ENCODE results near the gene GRK5.

Gene GRK5

DNA sequence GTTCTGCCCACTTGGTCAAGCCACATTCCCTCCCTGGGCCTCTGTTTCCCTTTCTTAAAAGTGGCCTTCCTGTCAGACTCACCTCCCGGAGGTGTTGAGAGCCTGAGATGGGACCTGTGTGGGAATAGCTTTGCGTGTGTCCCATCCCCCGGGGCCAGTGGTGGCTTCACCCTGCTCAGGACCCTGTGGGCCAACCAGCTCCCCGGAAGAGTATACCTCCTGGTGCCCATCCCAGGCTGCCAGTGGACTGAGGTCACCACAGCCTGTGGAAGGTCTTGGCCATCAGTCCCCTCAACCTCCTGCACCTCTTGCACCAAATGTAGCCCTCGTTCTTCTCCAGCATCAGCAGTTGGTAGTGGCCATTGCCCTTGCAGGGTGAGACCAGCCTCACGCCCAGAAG, 190.0 kb downstream of the GRK5 start:
- ATAC-seq (ENCODE audit: insufficient read depth, low read depth): no peak
- no peak overlapping the region for H3K27ac ChIP-seq (ENCODE audit: low read length)
- no peaks in the 10 kb centered on the region for H3K9me3 ChIP-seq (ENCODE audit: insufficient read depth, low read length, severe bottlenecking)
- H4K20me1 ChIP-seq (ENCODE audit: insufficient read depth, low read length): peaks cover 7% of the 10 kb centered on the region; the same call in 1 of the 2 replicates
- no peak overlapping the region for H3K4me2 ChIP-seq (ENCODE audit: insufficient read depth, low read length)
- peaks cover 4% of the 10 kb centered on the region; the same call in 1 of the 2 replicates for H3K36me3 ChIP-seq (ENCODE audit: insufficient read depth, low read length)
- H3K27me3 ChIP-seq (ENCODE audit: insufficient read depth, low read length, poor library complexity): no peaks in the 10 kb centered on the region
- DNase-seq: no peak
- no peaks in the 10 kb centered on the region for H3K79me2 ChIP-seq (ENCODE audit: insufficient read depth, low read length)
- no peak overlapping the region for H3K4me3 ChIP-seq (ENCODE audit: low read depth in 1 of 2, low read length in 2 of 2)
- H3K4me1 ChIP-seq (ENCODE audit: insufficient read depth, low read length): no peaks in the 10 kb centered on the region
- H3K9ac ChIP-seq (ENCODE audit: low read depth, low read length): no peak overlapping the region
- TF ChIP-seq, protein P1, sequence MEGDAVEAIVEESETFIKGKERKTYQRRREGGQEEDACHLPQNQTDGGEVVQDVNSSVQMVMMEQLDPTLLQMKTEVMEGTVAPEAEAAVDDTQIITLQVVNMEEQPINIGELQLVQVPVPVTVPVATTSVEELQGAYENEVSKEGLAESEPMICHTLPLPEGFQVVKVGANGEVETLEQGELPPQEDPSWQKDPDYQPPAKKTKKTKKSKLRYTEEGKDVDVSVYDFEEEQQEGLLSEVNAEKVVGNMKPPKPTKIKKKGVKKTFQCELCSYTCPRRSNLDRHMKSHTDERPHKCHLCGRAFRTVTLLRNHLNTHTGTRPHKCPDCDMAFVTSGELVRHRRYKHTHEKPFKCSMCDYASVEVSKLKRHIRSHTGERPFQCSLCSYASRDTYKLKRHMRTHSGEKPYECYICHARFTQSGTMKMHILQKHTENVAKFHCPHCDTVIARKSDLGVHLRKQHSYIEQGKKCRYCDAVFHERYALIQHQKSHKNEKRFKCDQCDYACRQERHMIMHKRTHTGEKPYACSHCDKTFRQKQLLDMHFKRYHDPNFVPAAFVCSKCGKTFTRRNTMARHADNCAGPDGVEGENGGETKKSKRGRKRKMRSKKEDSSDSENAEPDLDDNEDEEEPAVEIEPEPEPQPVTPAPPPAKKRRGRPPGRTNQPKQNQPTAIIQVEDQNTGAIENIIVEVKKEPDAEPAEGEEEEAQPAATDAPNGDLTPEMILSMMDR (IDR thresholded peaks at IDR 0.05; ENCODE audit: borderline replicate concordance, extremely low read depth, low read length, poor library complexity, severe bottlenecking): no peak
- TF ChIP-seq EZH2 (IDR thresholded peaks at IDR 0.05; ENCODE audit: borderline replicate concordance, low read depth, low read length, severe bottlenecking): no peak
- no peak overlapping the region for H2AFZ ChIP-seq (ENCODE audit: low read depth, low read length)

DNA sequence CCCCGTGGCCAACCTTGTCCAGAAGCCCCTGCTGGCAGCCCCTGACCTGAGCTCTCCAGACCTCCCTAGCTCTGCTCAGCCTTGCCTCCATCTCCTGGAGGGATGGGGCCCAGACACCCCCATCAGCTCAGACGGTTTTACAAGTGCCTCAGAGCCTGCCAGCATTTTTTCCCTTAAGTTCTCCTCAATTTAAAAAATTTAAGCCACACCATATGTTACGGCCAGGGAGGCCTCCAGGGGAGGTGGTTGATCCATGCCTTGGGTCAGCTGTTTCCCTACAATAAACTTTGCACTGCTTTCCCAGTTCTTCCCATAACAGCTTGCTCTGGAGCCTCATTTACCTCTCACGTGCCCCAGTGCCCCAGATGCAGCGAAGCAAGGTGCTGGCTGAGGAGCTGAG, 191.6 kb downstream of the GRK5 start:
- Histone ChIP-seq H3K4me2 (ENCODE audit: insufficient read depth, low read length) (no peak overlapping the region), H3K27me3 (ENCODE audit: insufficient read depth, low read length, poor library complexity) (no peaks in the 10 kb centered on the region), H3K27ac (ENCODE audit: low read length) (no peak overlapping the region), H3K4me3 (ENCODE audit: low read depth in 1 of 2, low read length in 2 of 2) (no peak overlapping the region), H4K20me1 (ENCODE audit: insufficient read depth, low read length) (peaks cover 7% of the 10 kb centered on the region; the same call in 1 of the 2 replicates), H2AFZ (ENCODE audit: low read depth, low read length) (no peak overlapping the region), H3K9me3 (ENCODE audit: insufficient read depth, low read length, severe bottlenecking) (no peaks in the 10 kb centered on the region), H3K9ac (ENCODE audit: low read depth, low read length) (no peak overlapping the region), H3K4me1 (ENCODE audit: insufficient read depth, low read length) (no peaks in the 10 kb centered on the region), H3K36me3 (ENCODE audit: insufficient read depth, low read length) (peaks cover 4% of the 10 kb centered on the region; the same call in 1 of the 2 replicates), H3K79me2 (ENCODE audit: insufficient read depth, low read length) (no peaks in the 10 kb centered on the region)
- ATAC-seq (ENCODE audit: insufficient read depth, low read depth): no peak
- TF ChIP-seq, protein P1 (IDR thresholded peaks at IDR 0.05; ENCODE audit: borderline replicate concordance, extremely low read depth, low read length, poor library complexity, severe bottlenecking): no peak
- no peak for TF ChIP-seq EZH2 (IDR thresholded peaks at IDR 0.05; ENCODE audit: borderline replicate concordance, low read depth, low read length, severe bottlenecking)
- no peak for DNase-seq

DNA sequence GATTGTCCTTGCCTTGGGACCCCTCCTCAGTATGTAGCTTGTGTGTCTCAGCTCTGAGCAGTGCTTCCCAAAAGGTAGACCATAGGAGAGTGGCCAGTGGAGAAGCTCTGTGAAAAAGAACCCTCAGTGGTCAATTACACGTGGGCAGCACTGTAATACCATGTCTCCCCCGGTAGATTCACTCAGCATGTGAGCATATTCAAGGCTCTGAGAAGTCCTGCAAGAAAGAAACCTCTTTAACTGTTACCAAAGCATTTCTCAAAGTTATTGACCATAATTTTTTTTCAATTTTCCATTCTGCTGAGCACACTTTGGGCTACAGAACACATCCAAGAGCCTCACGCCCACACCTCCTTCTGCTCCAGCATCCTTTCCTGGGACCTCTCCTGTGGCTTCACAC, 192.1 kb downstream of the GRK5 start:
- no peak overlapping the region for H3K9ac ChIP-seq (ENCODE audit: low read depth, low read length)
- no peaks in the 10 kb centered on the region for H3K27me3 ChIP-seq (ENCODE audit: insufficient read depth, low read length, poor library complexity)
- H3K4me1 ChIP-seq (ENCODE audit: insufficient read depth, low read length): no peaks in the 10 kb centered on the region
- no peak overlapping the region for H2AFZ ChIP-seq (ENCODE audit: low read depth, low read length)
- no peak for ATAC-seq (ENCODE audit: insufficient read depth, low read depth)
- no peak for TF ChIP-seq EZH2 (IDR thresholded peaks at IDR 0.05; ENCODE audit: borderline replicate concordance, low read depth, low read length, severe bottlenecking)
- TF ChIP-seq, protein P1 (IDR thresholded peaks at IDR 0.05; ENCODE audit: borderline replicate concordance, extremely low read depth, low read length, poor library complexity, severe bottlenecking): no peak
- H3K4me3 ChIP-seq (ENCODE audit: low read depth in 1 of 2, low read length in 2 of 2): no peak overlapping the region
- H4K20me1 ChIP-seq (ENCODE audit: insufficient read depth, low read length): peaks cover 7% of the 10 kb centered on the region; the same call in 1 of the 2 replicates
- H3K9me3 ChIP-seq (ENCODE audit: insufficient read depth, low read length, severe bottlenecking): no peaks in the 10 kb centered on the region
- H3K36me3 ChIP-seq (ENCODE audit: insufficient read depth, low read length): peaks cover 4% of the 10 kb centered on the region; the same call in 1 of the 2 replicates
- H3K27ac ChIP-seq (ENCODE audit: low read length): no peak overlapping the region
- no peak overlapping the region for H3K4me2 ChIP-seq (ENCODE audit: insufficient read depth, low read length)
- H3K79me2 ChIP-seq (ENCODE audit: insufficient read depth, low read length): no peaks in the 10 kb centered on the region
- no peak for DNase-seq
